PFSK-1 (cell line): ENCODE data around the gene SLC35B4.

Experiments
- FOXP2 ChIP-seq: optimal IDR thresholded peaks from 2 replicates; pipeline ENCODE3; 2011; ENCODE audit warnings: borderline replicate concordance, control low read depth, inconsistent platforms; ENCODE audit not compliant: insufficient read depth; ENCODE audit errors: extremely low read length, extremely low read depth
- REST ChIP-seq, 2 experiments: IDR thresholded peaks; 2 replicates each; pipeline versions ENCODE4 v1.6.1 to v1.8.0; 2011 to 2012; ENCODE audit warnings: low read depth in 2 of 2, low read length in 2 of 2, control low read depth in 1 of 2, inconsistent platforms in 1 of 2, mild to moderate bottlenecking in 1 of 2, moderate library complexity in 1 of 2; ENCODE audit not compliant: insufficient read depth in 1 of 2
- SIN3A ChIP-seq: IDR thresholded peaks from 2 replicates; pipeline ENCODE4 v1.6.1; 2012; ENCODE audit warnings: mild to moderate bottlenecking, low read length, moderate library complexity, borderline replicate concordance; ENCODE audit not compliant: insufficient read depth
- TAF1 ChIP-seq: IDR thresholded peaks from 2 replicates; pipeline ENCODE4 v1.6.1; 2012; ENCODE audit warnings: low read length, control low read depth, borderline replicate concordance; ENCODE audit not compliant: insufficient read depth

SLC35B4 gene

DNA sequence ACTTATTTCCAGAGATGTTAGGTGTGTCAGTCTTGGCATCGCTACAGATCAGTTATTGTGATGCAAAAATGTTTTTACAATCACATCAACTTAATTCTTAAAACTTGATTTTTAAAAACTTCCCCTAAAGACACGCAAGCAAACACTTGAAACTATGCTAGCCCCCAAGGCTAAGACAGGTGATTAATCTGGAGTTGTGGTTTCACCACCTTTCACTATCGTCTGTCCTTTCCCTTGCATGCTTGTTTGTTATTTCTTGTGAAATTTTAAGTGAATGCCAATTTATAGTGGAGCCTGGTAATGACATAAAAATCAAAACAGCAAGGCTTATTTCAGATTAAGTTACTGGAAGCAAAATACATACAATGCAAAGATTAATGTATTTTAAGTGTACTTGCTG is 70.4 kb downstream of the SLC35B4 start:
- no peak for TF ChIP-seq REST (IDR thresholded peaks at IDR 0.05; ENCODE audit: insufficient read depth in 1 of 2, low read depth in 2 of 2, low read length in 2 of 2)
- TF ChIP-seq TAF1 = no peak
- no peak for TF ChIP-seq FOXP2

DNA sequence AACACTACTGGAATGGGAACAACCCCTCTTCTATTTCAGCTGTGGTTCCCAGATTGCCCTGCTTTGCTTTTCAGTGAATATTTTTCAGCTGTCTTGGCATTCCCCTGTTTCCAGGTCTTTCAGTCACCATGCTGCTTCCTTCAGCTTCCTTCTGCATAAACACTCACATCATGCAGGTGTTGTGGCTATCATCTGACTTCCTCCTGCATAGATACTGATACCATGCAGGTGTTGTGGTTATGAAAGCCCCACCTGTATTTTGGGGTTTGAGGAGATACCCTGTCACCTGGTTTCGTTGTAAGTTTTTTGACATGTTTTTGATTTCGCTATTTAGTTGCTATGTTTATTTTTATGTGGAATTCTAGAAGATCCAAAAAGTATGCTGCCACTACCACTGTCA is 71.5 kb downstream of the SLC35B4 start:
- TF ChIP-seq SIN3A (no peak), REST (IDR thresholded peaks at IDR 0.05; ENCODE audit: insufficient read depth in 1 of 2, low read depth in 2 of 2, low read length in 2 of 2) (no peak), TAF1 (no peak), FOXP2 (no peak)
